ENCODE measurements around the gene FYCO1.

DNA sequence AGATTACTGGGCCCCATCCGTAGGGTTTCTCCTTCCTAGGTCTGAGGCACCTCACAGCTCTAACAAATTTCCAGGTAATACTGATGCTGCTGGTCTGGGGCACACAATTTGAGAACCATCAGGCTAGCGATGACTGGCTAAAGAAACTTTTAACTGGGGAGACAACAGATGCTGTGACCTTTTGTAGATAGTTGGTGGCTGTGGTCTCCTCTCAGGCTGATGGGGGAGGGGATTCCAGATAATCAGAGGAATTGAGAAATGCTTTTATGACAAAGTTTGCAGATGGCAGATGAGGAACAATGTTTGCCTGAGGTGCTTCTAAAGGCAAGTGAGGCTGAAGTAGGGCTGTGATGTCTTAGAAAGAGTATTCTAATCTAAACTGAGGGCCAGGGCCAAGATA, 123.1 kb downstream of the FYCO1 start:
- TF ChIP-seq POLR2A (IDR thresholded peaks at IDR 0.05; ENCODE audit: low read depth, low read length) = no peak
- TF ChIP-seq TAF1 (IDR thresholded peaks at IDR 0.05; ENCODE audit: low read depth, low read length) = no peak
- no peak for TF ChIP-seq POLR2AphosphoS5 (IDR thresholded peaks at IDR 0.05; ENCODE audit: low read depth, low read length)
- TF ChIP-seq SPI1 (IDR thresholded peaks at IDR 0.05; ENCODE audit: low read depth, low read length) = peak; percentile 72
- no peak for TF ChIP-seq POU2F2 (IDR thresholded peaks at IDR 0.05; ENCODE audit: low read depth, low read length)
- TF ChIP-seq PAX5 (IDR thresholded peaks at IDR 0.05; ENCODE audit: insufficient read depth, low read length, severe bottlenecking) = no peak
